GM18907 (cell line): ENCODE measurements around the gene SCO2.
"Not testable (repeated sequence)": the region's sequence is repeated elsewhere in the genome, so short reads cannot be mapped to it uniquely, and the experiment has no call there.

Source experiments
- ATAC-seq: cut with Tn5 transposase; IDR thresholded peaks from one replicate; pipeline ENCODE4 v1.9.1; 2021; ENCODE audit warnings: mild to moderate bottlenecking, moderate library complexity; ENCODE audit not compliant: unreplicated experiment

The SCO2 gene

GRCh38 chr22:50551160-50551752 is 25.9 kb upstream of the SCO2 start:
- no peak for ATAC-seq

DNA sequence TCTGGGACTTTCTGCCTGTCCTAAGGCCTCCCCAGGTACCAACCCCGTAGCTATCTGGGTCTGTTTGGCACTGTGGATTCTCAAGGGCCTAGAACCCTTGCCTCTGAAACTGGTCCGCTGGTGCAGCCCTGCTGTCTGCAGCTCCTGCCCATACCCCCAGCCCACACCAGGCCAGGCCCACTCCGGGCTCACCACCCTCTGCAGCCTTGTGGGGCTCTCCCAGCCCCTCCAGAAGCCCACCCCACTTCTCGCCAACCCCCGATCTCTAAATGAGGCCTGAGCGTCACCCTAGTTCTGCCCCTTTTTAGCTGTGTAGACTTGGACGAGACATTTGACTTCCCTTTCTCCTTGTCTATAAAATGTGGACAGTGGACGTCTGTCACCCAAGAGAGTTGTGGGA is 25.0 kb upstream of the SCO2 start:
- no peak for ATAC-seq

DNA sequence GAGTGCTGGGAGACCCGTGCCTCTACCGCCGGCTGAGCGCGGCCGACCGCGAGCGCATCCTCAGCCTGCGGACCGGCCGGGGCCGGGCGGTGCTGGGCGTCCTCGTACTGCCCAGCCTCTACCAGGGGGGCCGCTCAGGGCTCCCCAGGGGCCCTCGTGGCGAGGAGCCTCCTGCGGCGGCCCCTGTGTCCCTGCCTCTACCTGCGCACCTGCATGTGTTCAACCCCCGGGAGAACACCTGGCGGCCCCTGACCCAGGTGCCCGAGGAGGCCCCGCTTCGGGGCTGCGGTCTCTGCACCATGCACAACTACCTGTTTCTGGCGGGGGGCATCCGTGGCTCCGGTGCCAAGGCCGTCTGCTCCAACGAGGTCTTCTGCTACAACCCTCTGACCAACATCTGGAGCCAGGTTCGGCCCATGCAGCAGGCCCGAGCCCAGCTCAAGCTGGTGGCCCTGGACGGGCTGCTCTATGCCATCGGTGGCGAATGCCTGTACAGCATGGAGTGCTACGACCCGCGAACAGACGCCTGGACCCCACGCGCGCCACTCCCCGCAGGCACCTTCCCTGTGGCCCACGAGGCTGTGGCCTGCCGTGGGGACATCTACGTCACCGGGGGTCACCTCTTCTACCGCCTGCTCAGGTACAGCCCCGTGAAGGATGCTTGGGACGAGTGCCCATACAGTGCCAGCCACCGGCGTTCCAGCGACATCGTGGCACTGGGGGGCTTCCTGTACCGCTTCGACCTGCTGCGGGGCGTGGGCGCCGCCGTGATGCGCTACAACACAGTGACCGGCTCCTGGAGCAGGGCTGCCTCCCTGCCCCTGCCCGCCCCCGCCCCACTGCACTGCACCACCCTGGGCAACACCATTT is 23.8 kb upstream of the SCO2 start:
- ATAC-seq: no peak

- no peak for ATAC-seq
These were observed 22.9 kb upstream of the SCO2 start for GRCh38 chr22:50548040-50548920.

DNA sequence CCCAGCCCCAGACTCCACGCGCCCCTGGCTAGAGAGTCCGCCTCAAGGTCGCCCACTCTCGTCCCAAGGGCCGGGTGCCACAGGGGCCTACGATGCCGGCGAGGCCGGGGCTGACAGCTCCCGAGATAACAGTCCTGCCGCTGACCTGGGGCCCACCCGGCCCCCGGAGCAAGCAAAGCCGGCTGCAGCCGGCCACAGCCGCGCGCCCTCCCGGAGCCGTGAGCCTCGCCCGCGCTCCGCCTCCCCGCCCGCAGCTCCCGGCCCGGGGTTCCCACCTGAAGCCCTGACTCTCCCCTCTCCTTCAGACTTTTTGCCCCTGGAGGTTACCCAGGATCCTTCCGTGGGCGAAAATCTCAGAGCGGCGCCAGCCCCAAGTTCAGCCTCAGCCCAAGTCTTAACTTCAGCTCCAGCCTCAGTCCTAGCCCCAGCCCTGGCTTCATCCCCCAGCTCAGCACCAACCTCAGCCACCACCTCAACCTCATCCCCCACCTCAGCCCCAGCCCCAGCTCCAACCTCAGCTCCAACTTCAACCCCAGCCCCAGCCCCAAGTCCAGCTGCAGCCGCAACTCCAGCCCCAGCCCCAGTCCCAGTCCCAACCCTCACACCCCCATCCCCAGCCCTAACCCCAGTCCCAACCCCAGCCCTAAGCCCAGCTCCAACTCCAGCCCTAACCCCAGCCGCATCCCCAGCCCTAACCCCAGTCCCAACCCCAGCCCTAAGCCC is 22.0 kb upstream of the SCO2 start:
- ATAC-seq: no peak

DNA sequence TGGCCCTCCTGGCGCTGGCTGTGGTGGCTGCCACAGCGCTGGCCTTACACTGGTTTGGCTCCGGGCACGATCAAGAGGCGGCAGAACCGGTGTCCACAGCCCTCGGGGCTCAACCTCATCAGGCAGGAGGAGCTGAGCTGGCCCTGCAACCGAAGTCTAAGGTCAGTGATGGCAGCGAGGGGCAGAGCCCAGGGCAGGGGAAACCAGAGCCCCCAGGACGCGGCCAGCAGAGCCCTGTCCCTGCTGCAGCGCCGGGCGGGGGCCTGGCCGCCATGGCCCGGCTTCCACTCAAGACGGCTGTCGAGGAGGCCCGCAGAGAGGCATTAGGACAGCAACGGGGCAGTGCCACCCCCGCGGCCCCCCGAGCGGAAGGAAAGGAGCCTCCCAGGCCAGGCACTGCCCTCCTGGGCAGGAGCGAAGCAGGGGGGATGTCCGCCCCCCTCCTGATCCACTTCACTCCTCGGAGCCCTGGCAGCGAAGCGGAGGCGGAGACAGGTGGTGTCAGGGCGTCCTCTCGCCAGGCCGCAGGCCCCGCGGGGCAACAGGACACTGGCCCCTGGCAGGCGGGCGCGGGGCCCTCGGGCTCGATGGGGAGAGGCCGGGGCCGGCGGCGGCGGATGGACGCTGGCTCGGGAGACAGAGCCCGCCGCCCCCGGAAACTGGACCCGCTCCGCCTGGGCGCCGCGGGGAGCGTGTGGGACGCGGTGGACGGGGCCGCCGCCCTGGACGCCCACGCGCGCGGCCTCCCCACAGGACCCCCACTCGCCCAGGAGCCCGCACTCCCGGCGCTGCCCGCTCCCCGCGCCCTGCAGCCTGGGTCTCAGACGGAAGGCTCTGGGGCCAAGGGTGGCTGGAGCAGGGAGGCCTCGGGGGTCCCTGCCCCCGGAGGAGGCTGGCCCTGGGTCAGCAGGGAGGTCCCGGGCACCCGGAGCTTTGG is 21.2 kb upstream of the SCO2 start:
- no peak for ATAC-seq

DNA sequence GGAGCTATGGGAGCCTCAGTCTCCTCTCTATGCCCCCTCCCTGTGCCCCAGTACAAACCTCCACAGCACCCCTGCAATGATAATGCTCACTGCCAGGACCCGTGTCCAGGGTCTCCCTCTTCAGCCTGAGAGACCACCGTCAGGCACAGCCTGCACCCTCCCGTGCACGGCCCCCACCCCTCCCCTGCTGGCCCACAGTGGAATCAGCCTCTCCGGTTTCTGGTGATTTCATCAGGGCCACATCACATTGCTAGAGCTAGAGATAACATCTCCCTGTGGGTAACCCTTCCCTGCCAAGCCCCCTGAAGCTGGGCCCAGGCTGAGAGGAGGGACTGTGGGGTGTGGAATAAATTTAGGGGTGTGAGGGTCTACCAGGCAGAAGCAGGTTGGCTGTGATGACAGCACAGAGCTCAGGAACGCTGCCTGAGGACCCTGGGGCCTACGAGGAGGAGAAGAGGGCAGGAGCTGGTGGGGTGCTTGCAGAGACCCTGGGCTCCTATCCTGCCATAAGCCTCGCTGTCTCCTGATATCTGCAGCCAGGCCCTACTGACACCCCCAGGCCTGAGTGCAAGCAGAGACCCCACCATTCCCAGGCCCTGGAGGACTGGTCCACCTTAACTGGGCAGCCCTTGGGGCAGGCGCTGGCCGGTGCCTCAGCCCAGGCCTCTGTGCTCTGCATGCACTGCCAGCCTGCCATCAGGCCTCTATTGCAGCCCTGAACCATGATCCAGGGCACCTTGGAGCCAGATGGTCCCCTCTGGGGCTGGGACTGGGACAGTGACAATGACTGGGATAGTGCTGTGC is 20.3 kb upstream of the SCO2 start, which contains the start of gene KLHDC7B:
Gene KLHDC7B (plus strand): TSS at position 378 of the 804 bp plus-strand sequence. CDS start 345 bp downstream, at position 723.
- ATAC-seq: no peak

DNA sequence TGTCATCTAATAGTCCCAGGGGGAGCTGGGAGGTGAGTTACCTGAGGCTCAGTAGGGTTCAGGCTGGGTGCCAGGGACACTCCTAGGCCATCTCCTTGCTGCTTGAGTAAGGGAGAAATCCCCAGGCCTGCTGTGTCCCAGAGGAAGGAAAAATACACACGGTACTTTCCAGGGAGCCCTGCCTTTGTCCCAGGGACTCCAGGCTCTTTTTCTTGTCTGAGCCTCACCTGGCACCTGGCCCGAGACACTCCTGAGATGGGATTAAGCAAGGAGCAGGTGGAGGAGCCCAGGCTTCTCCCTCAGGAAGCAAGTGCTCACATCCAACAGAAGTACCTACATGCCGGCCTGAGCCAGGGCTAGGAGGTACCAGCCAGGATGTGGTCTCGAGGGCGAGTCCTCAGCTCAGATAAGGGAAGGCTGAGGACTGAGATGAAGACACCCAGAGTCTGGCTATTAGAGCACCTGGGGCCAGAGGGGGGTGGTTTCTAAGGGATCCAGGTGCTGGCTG is 19.4 kb upstream of the SCO2 start:
- no peak for ATAC-seq

DNA sequence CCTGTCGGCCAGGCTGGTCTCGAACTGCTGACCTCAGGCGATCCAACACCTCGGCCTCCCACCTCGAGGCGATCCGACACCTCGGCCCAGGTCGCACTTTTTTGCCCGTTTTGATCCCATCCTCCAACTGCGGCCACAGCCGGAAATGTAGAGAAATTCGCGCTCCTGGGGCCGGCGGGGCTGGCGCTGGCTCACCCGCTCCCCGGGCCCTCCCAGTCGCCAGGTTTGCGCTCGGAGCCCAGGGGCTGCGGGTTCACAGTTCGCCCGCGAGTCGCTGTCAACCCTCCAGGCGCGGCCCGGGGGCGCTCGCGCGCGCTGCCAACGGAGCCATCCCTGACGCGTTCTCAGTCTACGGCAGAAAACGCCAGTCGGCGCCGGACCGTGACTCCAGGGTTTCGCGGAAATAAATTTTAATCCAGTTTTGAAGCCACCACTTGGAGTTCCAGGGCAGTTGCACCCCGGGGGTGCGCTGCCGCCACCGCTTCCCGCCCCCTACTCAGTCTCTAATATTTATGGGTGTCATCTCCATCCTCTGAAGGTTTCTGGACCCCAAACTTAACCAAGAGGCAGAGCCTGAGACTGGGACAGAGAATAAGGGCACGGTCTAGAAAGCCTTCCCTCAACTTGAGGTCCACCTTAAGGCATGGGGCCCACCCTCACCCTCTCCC is 18.8 kb upstream of the SCO2 start:
- ATAC-seq: no peak

GRCh38 chr22:50542416-50542927 is 17.1 kb upstream of the SCO2 start:
- no peak for ATAC-seq

GRCh38 chr22:50541667-50542026 is 16.2 kb upstream of the SCO2 start:
- not testable (repeated sequence) for ATAC-seq

DNA sequence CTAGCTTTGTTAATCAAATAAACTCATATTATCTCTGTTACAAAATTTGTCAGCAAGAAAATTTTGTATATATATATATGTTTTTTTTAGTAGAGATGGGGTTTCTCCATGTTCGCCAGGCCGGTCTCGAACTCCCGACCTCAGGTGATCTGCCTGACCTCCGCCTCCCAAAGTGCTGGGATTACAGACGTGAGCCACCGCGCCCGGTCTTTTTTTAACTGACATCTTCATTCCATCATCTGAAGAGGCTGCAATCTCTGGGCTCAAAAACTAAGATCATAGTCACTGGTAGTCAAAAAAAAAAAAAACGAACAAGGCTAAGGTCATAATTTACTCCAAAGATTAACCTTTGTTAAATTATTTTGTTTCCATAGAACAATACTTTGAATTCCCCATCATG is 15.0 kb upstream of the SCO2 start:
- ATAC-seq: no peak

GRCh38 chr22:50537765-50538164 is 12.4 kb upstream of the SCO2 start:
- ATAC-seq: no peak

DNA sequence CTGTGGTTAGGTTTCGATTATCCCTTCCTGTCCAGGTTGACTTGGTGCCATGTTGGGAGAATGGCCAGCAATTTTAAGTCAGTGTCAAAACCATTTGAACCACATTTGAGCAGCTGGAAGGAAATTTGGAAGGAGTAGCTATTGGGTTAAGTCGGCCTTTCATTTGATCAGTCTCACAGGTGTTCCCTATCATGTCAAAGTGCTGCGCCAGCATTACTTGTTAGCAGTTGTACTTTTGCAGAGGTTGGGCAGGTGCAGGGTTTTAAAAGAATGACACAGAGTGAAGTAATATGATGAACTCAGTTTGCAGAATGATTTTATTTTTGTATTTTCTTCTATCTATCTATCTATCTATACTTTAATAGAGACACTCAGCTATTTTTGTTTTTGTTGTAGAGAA is 10.8 kb upstream of the SCO2 start:
- no peak for ATAC-seq

GRCh38 chr22:50535113-50535512 is 9.7 kb upstream of the SCO2 start:
- no peak for ATAC-seq

- not testable (repeated sequence) for ATAC-seq
These were observed 8.7 kb upstream of the SCO2 start for GRCh38 chr22:50533856-50534711.
